GM19043 (cell line): ENCODE results near the gene MYCBP2.
A peak's percentile ranks its signal among the peaks of the same experiment; 100 is the strongest.
"Not testable (repeated sequence)": the region's sequence is repeated elsewhere in the genome, so short reads cannot be mapped to it uniquely, and the experiment has no call there.

Experiments
- ATAC-seq: cut with Tn5 transposase; IDR thresholded peaks from one replicate; pipeline ENCODE4 v1.9.1; 2021; ENCODE audit warnings: low read depth; ENCODE audit not compliant: unreplicated experiment

The MYCBP2 gene

GRCh38 chr13:77338329-77338728 is 11.4 kb upstream of the MYCBP2 start:
- peak; percentile 30 for ATAC-seq

- no peak for ATAC-seq
Observed at GRCh38 chr13:77337159-77337558, 10.3 kb upstream of the MYCBP2 start.

GRCh38 chr13:77335543-77335942 is 8.6 kb upstream of the MYCBP2 start:
- no peak for ATAC-seq

- ATAC-seq = no peak
Observed at GRCh38 chr13:77333594-77333993, 6.7 kb upstream of the MYCBP2 start.

GRCh38 chr13:77331421-77331820 is 4.5 kb upstream of the MYCBP2 start:
- no peak for ATAC-seq

- ATAC-seq = no peak
Observed at GRCh38 chr13:77329911-77330584, 3.2 kb upstream of the MYCBP2 start.

- ATAC-seq = peak; percentile 55
Observed at GRCh38 chr13:77329133-77329910, 2.4 kb upstream of the MYCBP2 start.

GRCh38 chr13:77328819-77329132 is 1.9 kb upstream of the MYCBP2 start:
- peak; percentile 7 for ATAC-seq

- no peak for ATAC-seq
Observed at GRCh38 chr13:77325371-77325980, 1.4 kb downstream of the MYCBP2 start.

GRCh38 chr13:77323858-77324257 is 3.0 kb downstream of the MYCBP2 start:
- no peak for ATAC-seq

- no peak for ATAC-seq
Observed at GRCh38 chr13:77319536-77319935, 7.4 kb downstream of the MYCBP2 start.

GRCh38 chr13:77318741-77319140 is 8.2 kb downstream of the MYCBP2 start:
- ATAC-seq = no peak

- no peak for ATAC-seq
Observed at GRCh38 chr13:77316430-77316829, 10.5 kb downstream of the MYCBP2 start.

- ATAC-seq = not testable (repeated sequence)
Observed at GRCh38 chr13:77315509-77315908, 11.4 kb downstream of the MYCBP2 start.

- no peak for ATAC-seq
Observed at GRCh38 chr13:77313923-77314322, 13.0 kb downstream of the MYCBP2 start.

- ATAC-seq = no peak
Observed at GRCh38 chr13:77312311-77312710, 14.6 kb downstream of the MYCBP2 start.

- ATAC-seq = no peak
Observed at GRCh38 chr13:77310579-77311279, 16.2 kb downstream of the MYCBP2 start.

GRCh38 chr13:77310161-77310560 is 16.7 kb downstream of the MYCBP2 start:
- ATAC-seq = no peak

GRCh38 chr13:77309254-77309653 is 17.6 kb downstream of the MYCBP2 start:
- ATAC-seq = no peak

- no peak for ATAC-seq
Observed at GRCh38 chr13:77306458-77306857, 20.4 kb downstream of the MYCBP2 start.

GRCh38 chr13:77305266-77305665 is 21.6 kb downstream of the MYCBP2 start:
- ATAC-seq = no peak
